Astrocyte (in vitro differentiated cells and primary cell): Measurements from ENCODE around the gene RAD51B. TPM values are rescaled to one million over a fixed set of nuclear protein-coding genes. Genes with fewer than 3 reads are reported as not detected.
A peak's percentile ranks its signal among the peaks of the same experiment; 100 is the strongest.

Experiments used
- DNase-seq: peaks from one replicate; pipeline ENCODE4 v3.0.0-alpha.2; 2010; ENCODE audit warnings: low read depth
- FAIRE-seq: peaks from 2 replicates; lab custom pipeline; 2011; peaks lifted over from hg19 to GRCh38; lab: Jason Lieb, UNC
- H2AFZ ChIP-seq: 2 replicates; pipeline ENCODE4 v1.6.0; 2012; ENCODE audit warnings: low read depth, low read length, inconsistent platforms
- H3K27ac ChIP-seq: 2 replicates; pipeline ENCODE4 v1.5.1; 2011; ENCODE audit warnings: low read depth, low read length, inconsistent platforms
- H3K27me3 ChIP-seq: 2 replicates; pipeline ENCODE4 v1.6.0; 2011; ENCODE audit warnings: low read length, inconsistent platforms; ENCODE audit not compliant: insufficient read depth
- H3K36me3 ChIP-seq: 2 replicates; pipeline ENCODE4 v1.5.1; 2011; ENCODE audit warnings: low read length, inconsistent platforms; ENCODE audit not compliant: insufficient read depth
- H3K4me1 ChIP-seq: 2 replicates; pipeline ENCODE4 v1.5.1; 2011; ENCODE audit warnings: low read length, inconsistent platforms; ENCODE audit not compliant: insufficient read depth
- H3K4me2 ChIP-seq: 2 replicates; pipeline ENCODE4 v1.6.0; 2012; ENCODE audit warnings: low read length, inconsistent platforms
- H3K4me3 ChIP-seq: 2 replicates; pipeline ENCODE4 v1.5.1; 2011; ENCODE audit warnings: low read depth, mild to moderate bottlenecking, low read length, inconsistent platforms; ENCODE audit not compliant: insufficient read depth
- H3K79me2 ChIP-seq: 2 replicates; pipeline ENCODE4 v1.6.0; 2012; ENCODE audit warnings: mild to moderate bottlenecking, low read length, inconsistent platforms; ENCODE audit not compliant: insufficient read depth
- H3K9ac ChIP-seq: 2 replicates; pipeline ENCODE4 v1.6.0; 2012; ENCODE audit warnings: mild to moderate bottlenecking, low read length, inconsistent platforms
- H3K9me3 ChIP-seq: 2 replicates; pipeline ENCODE4 v1.5.1; 2012; ENCODE audit warnings: low read depth, mild to moderate bottlenecking, low read length, inconsistent platforms; ENCODE audit not compliant: insufficient read depth
- H4K20me1 ChIP-seq: 2 replicates; pipeline ENCODE4 v1.6.0; 2012; ENCODE audit warnings: low read length, inconsistent platforms; ENCODE audit not compliant: insufficient read depth
- H3K27ac Mint-ChIP-seq: one replicate; pipeline ENCODE4 v1.8.0; 2021; ENCODE audit warnings: mild to moderate bottlenecking, mixed read lengths; ENCODE audit not compliant: unreplicated experiment
- H3K27me3 Mint-ChIP-seq: one replicate; pipeline ENCODE4 v1.8.0; 2021; ENCODE audit warnings: low read depth, mixed read lengths; ENCODE audit not compliant: unreplicated experiment
- H3K36me3 Mint-ChIP-seq: one replicate; pipeline ENCODE4 v1.8.0; 2021; ENCODE audit warnings: low read depth, mixed read lengths; ENCODE audit not compliant: unreplicated experiment
- H3K4me1 Mint-ChIP-seq: one replicate; pipeline ENCODE4 v1.8.0; 2021; ENCODE audit warnings: low read depth, mixed read lengths; ENCODE audit not compliant: unreplicated experiment
- H3K4me3 Mint-ChIP-seq: one replicate; pipeline ENCODE4 v1.8.0; 2021; ENCODE audit warnings: mild to moderate bottlenecking, moderate library complexity, mixed read lengths; ENCODE audit not compliant: unreplicated experiment
- H3K9me3 Mint-ChIP-seq: one replicate; pipeline ENCODE4 v1.8.0; 2021; ENCODE audit warnings: mild to moderate bottlenecking, mixed read lengths; ENCODE audit not compliant: unreplicated experiment
- CTCF ChIP-seq: IDR thresholded peaks from 2 replicates; pipeline ENCODE4 v1.5.1; 2011; ENCODE audit warnings: low read depth, mild to moderate bottlenecking, inconsistent platforms, low read length, moderate library complexity; ENCODE audit not compliant: insufficient read depth
- EZH2 ChIP-seq: IDR thresholded peaks from 2 replicates; pipeline ENCODE4 v1.6.1; 2012; ENCODE audit warnings: mild to moderate bottlenecking, low read length, inconsistent platforms; ENCODE audit not compliant: insufficient read depth
- total RNA-seq: library from RNA; stranded (reverse); gene quantifications from 2 replicates; pipeline ENCODE4 v1.2.1, GENCODE V29; 2021

Gene RAD51B
- total RNA-seq, 1 donor from 2014 or later = 10.8 TPM

GRCh38 chr14:68486809-68487208 is 667.2 kb downstream of the RAD51B start:
- Histone ChIP-seq H3K9ac (no peak overlapping the region), H2AFZ (no peak overlapping the region), H3K9me3 (no peaks in the 10 kb centered on the region), H3K27ac (no peak overlapping the region), H3K36me3 (no peaks in the 10 kb centered on the region), H3K4me3 (no peak overlapping the region), H3K4me2 (no peak overlapping the region), H4K20me1 (no peaks in the 10 kb centered on the region), H3K4me1 (peaks cover 9% of the 10 kb centered on the region), H3K27me3 (no peaks in the 10 kb centered on the region), H3K79me2 (no peaks in the 10 kb centered on the region)
- H3K27ac Mint-ChIP-seq = no peak overlapping the region
- no peaks in the 10 kb centered on the region for H3K9me3 Mint-ChIP-seq
- DNase-seq (no peak), FAIRE-seq (no peak)
- H3K4me1 Mint-ChIP-seq = peaks cover 11% of the 10 kb centered on the region
- no peak for TF ChIP-seq CTCF
- TF ChIP-seq EZH2 = no peak
- no peak overlapping the region for H3K4me3 Mint-ChIP-seq
- H3K27me3 Mint-ChIP-seq = peaks cover 10% of the 10 kb centered on the region
- H3K36me3 Mint-ChIP-seq = no peaks in the 10 kb centered on the region

DNA sequence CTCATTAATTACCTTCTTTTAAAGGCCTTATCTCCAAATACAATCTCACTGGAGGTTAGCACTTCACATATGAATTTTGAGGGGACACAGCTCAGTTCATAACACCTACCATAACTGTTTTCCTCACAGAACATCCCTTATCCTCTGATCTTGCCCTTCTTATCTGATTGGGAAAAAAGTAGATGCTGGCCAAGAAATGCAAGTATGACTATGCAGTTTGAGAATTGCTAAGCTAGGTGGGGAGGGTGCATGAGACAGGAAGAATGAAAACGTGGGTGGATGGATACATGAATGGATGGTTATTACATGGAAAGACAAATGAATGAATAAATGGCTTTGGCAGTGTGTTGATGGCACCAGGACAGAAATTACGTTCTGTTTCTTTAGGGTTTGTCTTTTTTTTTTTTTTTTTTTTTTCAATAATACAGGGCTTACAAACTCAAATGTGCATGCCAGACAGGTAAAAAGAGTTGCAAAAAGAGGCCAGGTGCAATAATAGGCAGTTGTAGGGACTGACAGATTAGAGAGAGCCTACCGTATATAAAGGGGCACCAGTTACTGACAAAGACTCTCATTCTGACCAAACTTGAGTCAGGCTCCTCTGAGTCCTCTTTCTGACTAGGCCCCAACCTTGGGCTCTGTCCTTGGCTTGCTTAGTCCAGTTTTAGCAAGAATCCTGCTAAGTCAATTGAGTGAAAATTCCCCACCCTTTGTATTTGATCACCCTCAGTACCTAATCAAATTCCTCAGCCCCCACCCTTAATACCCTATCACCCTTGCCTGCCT is 668.4 kb downstream of the RAD51B start:
- H3K27me3 ChIP-seq = no peaks in the 10 kb centered on the region
- Mint-ChIP-seq H3K4me3 (no peak overlapping the region), H3K27me3 (peaks cover 10% of the 10 kb centered on the region), H3K4me1 (peaks cover 9% of the 10 kb centered on the region), H3K27ac (peak overlapping the region; percentile 77), H3K9me3 (peaks cover 1% of the 10 kb centered on the region), H3K36me3 (no peaks in the 10 kb centered on the region)
- H3K4me3 ChIP-seq = no peak overlapping the region
- no peaks in the 10 kb centered on the region for H3K79me2 ChIP-seq
- H3K36me3 ChIP-seq = no peaks in the 10 kb centered on the region
- H2AFZ ChIP-seq = no peak overlapping the region
- no peak overlapping the region for H3K27ac ChIP-seq
- no peaks in the 10 kb centered on the region for H3K9me3 ChIP-seq
- no peaks in the 10 kb centered on the region for H4K20me1 ChIP-seq
- H3K4me2 ChIP-seq = no peak overlapping the region
- H3K4me1 ChIP-seq = peaks cover 9% of the 10 kb centered on the region
- FAIRE-seq (no peak), DNase-seq (peak; percentile 88)
- no peak overlapping the region for H3K9ac ChIP-seq
- no peak for TF ChIP-seq CTCF
- TF ChIP-seq EZH2 = no peak

GRCh38 chr14:68491793-68492192 is 672.2 kb downstream of the RAD51B start:
- Histone ChIP-seq H3K4me3 (no peak overlapping the region), H2AFZ (no peak overlapping the region), H3K36me3 (no peaks in the 10 kb centered on the region), H3K4me2 (no peak overlapping the region), H4K20me1 (no peaks in the 10 kb centered on the region), H3K27me3 (peaks cover 3% of the 10 kb centered on the region), H3K27ac (no peak overlapping the region), H3K9me3 (no peaks in the 10 kb centered on the region), H3K4me1 (peaks cover 17% of the 10 kb centered on the region), H3K79me2 (no peaks in the 10 kb centered on the region), H3K9ac (no peak overlapping the region)
- H3K27ac Mint-ChIP-seq = no peak overlapping the region
- H3K9me3 Mint-ChIP-seq = peaks cover 5% of the 10 kb centered on the region
- FAIRE-seq = no peak
- H3K27me3 Mint-ChIP-seq = no peaks in the 10 kb centered on the region
- no peaks in the 10 kb centered on the region for H3K36me3 Mint-ChIP-seq
- peaks cover 3% of the 10 kb centered on the region for H3K4me1 Mint-ChIP-seq
- DNase-seq = no peak
- no peak for TF ChIP-seq CTCF
- TF ChIP-seq EZH2 = no peak
- no peak overlapping the region for H3K4me3 Mint-ChIP-seq
